WI38 (cell line): ENCODE results near the gene KCNH2.

ENCODE experiments used
- H3K4me3 ChIP-seq: 2 replicates; pipeline ENCODE4 v1.5.1; 2011; ENCODE audit warnings: low read depth, mild to moderate bottlenecking, control low read depth, low read length
- TF ChIP-seq, protein P1 (sequence below): IDR thresholded peaks from 2 replicates; pipeline ENCODE4 v1.5.1; 2012; ENCODE audit warnings: low read depth, mild to moderate bottlenecking, control low read depth, low read length

Gene KCNH2

DNA sequence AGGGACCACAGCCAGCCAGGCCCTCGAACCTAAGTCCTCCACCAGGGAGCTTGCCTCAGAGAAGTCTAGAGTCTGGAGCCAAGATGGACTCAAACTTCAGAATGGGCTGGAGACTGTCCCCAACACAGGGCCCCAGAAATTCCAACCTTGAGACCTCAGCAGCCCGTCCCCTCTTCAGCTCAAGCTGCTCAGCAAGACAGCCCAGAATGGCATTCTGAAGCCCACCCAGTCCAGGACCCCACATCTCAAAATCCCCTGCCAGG, 15.9 kb downstream of the KCNH2 start:
- no peak overlapping the region for H3K4me3 ChIP-seq
- TF ChIP-seq, protein P1, sequence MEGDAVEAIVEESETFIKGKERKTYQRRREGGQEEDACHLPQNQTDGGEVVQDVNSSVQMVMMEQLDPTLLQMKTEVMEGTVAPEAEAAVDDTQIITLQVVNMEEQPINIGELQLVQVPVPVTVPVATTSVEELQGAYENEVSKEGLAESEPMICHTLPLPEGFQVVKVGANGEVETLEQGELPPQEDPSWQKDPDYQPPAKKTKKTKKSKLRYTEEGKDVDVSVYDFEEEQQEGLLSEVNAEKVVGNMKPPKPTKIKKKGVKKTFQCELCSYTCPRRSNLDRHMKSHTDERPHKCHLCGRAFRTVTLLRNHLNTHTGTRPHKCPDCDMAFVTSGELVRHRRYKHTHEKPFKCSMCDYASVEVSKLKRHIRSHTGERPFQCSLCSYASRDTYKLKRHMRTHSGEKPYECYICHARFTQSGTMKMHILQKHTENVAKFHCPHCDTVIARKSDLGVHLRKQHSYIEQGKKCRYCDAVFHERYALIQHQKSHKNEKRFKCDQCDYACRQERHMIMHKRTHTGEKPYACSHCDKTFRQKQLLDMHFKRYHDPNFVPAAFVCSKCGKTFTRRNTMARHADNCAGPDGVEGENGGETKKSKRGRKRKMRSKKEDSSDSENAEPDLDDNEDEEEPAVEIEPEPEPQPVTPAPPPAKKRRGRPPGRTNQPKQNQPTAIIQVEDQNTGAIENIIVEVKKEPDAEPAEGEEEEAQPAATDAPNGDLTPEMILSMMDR: no peak

DNA sequence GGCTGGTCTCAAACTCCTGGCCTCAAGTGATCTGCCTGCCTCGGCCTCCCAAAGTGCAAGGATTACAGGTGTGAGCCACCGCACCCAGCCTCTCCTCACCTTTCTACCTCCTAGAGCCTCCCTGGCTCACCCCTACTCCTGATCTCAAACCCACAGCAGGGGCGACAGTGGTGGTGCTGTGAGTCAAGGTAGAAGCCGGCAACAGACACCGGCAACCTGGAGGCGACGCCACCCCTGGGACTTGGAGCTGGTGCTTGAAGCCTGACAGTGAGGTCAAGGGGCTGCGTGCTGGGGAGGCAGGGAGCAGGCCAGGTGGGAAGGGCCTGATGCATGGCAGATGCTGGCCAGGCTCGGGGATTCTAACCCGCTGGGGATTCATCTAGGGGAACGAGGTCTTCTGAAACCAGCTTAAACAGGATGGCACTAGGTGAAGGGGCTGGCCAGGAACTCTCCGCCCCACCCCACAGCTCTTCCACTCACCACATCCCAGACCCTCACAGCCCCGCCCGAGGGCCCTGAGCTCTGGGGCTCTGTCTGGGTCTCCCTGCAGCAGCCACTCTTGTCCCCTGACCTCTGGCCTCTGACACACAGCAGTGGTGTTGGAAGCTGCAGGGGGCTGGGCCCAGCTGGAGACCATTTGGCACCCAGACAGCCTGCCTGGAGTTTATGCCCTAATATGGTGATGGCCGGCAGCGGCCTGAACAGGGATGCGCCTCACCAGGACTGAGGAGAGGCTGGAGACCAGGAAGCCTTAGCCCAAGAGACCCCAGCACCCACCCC, 16.4 kb downstream of the KCNH2 start:
- H3K4me3 ChIP-seq: no peak overlapping the region
- TF ChIP-seq, protein P1: no peak

DNA sequence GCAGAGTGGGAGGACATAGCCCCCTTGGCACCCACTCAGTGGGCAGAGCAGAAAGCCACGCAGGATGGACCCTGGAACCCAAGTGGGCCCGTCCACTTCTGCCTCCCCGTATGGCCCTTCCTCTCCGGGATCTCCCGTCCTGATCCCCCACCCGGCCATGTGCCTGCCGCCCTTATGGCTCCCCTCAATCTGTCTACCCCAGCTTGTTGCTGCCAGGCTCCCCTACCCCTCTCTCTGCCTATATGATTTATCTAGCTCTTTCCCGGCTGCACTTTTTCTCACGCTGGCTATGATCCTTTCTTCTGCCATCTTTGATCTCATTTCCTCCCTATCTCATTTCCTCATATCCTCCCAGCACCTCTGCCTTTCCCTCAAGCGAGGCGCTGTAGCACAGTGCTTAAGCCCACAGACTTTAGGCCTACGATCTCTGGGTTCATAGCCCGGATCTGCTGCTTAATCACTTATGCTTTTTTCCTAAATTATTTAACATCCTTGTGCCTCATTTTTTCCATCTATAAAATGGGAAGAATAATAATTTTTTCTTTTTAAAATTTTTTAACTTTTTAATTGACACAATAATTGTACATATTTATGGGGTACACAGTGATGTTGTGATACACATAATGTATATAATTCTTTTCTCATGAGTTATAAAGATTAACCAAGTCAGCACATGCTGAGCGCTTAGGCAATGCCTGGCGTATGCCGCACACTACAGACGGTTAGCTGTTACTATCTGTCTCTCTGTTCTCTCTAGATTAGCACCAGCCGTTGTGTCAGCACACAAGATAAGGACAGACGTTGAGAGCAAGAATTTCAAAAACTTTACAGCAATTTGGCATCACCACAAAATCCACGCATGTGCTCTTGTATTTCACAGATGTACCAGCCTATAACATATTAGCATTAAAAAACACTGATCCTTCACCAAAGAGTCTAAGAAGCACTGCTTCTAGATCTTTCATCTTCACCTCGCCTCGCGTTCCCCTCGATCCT, 18.1 kb downstream of the KCNH2 start:
- no peak overlapping the region for H3K4me3 ChIP-seq
- TF ChIP-seq, protein P1: no peak

DNA sequence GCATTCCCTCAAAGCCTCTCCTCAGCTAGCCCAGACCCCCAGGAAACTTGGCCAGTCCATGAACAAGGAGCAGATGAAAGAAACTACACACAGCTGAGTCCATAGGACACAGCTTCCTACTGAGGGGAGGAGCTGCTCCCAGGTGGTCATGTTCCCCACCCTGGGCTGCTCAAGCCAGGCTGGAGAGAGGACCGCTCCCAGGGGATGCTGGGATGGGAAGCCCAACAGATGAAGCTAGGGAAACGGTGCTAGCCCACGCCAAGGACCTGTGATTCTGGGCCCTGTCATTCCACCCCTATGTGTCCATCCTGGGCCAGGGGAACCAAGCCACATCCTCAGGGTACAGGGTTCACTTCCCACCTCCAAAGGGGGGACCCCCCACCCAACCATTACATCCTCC, 19.0 kb downstream of the KCNH2 start:
- TF ChIP-seq, protein P1: no peak
- no peak overlapping the region for H3K4me3 ChIP-seq

DNA sequence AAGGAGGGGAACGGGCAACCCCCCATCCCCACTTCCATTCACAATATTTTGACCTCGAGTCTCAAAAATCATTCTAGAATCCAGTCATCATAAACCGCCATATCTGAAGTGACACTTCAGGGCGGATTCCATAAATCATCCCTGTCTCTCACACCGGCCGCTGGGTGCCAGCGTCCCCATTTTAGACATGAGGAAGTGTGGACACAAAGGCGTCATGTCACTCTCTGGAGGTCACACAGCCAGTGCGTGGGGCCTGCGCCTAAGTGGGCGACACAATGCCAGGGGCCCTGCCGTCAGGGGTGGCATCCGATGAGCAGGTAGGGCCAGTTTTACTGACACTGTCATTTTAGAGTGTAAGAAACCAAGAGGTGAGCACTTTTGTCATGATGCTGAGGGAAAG, 19.5 kb downstream of the KCNH2 start:
- no peak overlapping the region for H3K4me3 ChIP-seq
- TF ChIP-seq, protein P1: no peak

DNA sequence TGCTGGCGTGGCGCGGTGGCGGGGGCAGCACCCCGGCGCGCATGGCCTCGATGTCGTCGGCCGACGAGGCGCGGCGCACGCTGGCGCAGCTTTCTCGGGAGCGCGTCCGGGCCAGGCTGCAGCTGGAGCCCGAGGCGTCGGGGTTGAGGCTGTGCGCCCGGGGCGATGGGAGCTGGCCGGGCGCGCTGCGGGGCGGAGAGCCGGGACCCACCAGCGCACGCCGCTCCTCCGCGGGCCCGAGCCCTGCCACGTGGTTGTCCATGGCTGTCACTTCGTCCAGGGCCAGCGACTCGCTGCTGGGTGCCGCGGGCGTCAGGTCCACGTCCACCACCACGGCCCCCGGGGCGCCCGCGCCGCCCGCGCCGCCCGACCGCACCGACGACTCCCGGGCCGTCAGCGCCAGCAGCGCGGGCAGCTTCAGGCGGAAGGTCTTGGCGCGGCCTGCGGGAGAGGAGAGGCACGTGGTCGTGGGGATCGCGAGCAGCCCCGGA, 20.0 kb downstream of the KCNH2 start:
- TF ChIP-seq, protein P1: no peak
- H3K4me3 ChIP-seq: no peak overlapping the region
